WTC11 (cell line): ENCODE data around the gene SMAD3. TPM values are rescaled to one million over a fixed set of nuclear protein-coding genes. Genes with fewer than 3 reads are reported as not detected.

ENCODE experiments used
- ATAC-seq: fragments of 200-7000 bp; cut with Tn5 transposase; 2 replicates; pipeline ENCODE4 v1.10.0; 2021; ENCODE audit warnings: mild to moderate bottlenecking, moderate library complexity
- CTCF ChIA-PET: fragments of 300-600 bp; sonication (Branson Sonifier 250); formaldehyde crosslinking; loops from one replicate; lab custom pipeline; 2021; ENCODE audit warnings: antibody characterized with exemption; lab: Charles Lee
- POLR2A ChIA-PET: fragments of 350-600 bp; sonication (Branson Sonifier 250); formaldehyde crosslinking; loops from one replicate; lab custom pipeline; 2021; ENCODE audit warnings: antibody characterized with exemption; lab: Charles Lee
- DNase-seq: peaks from one replicate; pipeline ENCODE4 v3.0.0; 2021; ENCODE audit warnings: low spot score
- H3K27ac Mint-ChIP-seq: 2 replicates; pipeline ENCODE4 v1.8.0; 2021; ENCODE audit warnings: mixed read lengths
- H3K27me3 Mint-ChIP-seq: 2 replicates; pipeline ENCODE4 v1.8.0; 2021; ENCODE audit warnings: low read depth, mild to moderate bottlenecking, moderate library complexity, mixed read lengths
- H3K36me3 Mint-ChIP-seq: 2 replicates; pipeline ENCODE4 v1.8.0; 2021; ENCODE audit warnings: mixed read lengths
- H3K4me1 Mint-ChIP-seq: 2 replicates; pipeline ENCODE4 v1.8.0; 2022; ENCODE audit warnings: mixed read lengths
- H3K4me3 Mint-ChIP-seq: 2 replicates; pipeline ENCODE4 v1.8.0; 2021; ENCODE audit warnings: mild to moderate bottlenecking, moderate library complexity, mixed read lengths
- H3K9me3 Mint-ChIP-seq: 2 replicates; pipeline ENCODE4 v1.8.0; 2021; ENCODE audit warnings: mixed read lengths
- EMX1 ChIP-seq: fragments of 250-450 bp; sonication (Bioruptor Pico); IDR thresholded peaks from 2 replicates; pipeline ENCODE4 v1.8.0; 2021; ENCODE audit warnings: mild to moderate bottlenecking
- GTF2I ChIP-seq: fragments of 250-450 bp; sonication (Bioruptor Pico); conservative IDR thresholded peaks from 2 replicates; pipeline ENCODE4 v1.4.0; 2021; ENCODE audit warnings: mild to moderate bottlenecking
- IRF2 ChIP-seq: sonication (generic); formaldehyde crosslinking; IDR thresholded peaks from 2 replicates; pipeline ENCODE4 v1.8.0; 2022; ENCODE audit warnings: low read depth, missing genetic modification reagents, borderline replicate concordance
- RELA ChIP-seq: sonication (generic); formaldehyde crosslinking; IDR thresholded peaks from 2 replicates; pipeline ENCODE4 v1.8.1; 2022; ENCODE audit warnings: missing genetic modification reagents, mild to moderate bottlenecking, borderline replicate concordance
- SP1 ChIP-seq: sonication (generic); formaldehyde crosslinking; conservative IDR thresholded peaks from 2 replicates; pipeline ENCODE4 v1.8.1; 2022; ENCODE audit warnings: missing genetic modification reagents
- TEAD4 ChIP-seq: sonication (generic); formaldehyde crosslinking; IDR thresholded peaks from 2 replicates; pipeline ENCODE4 v1.8.0; 2022; ENCODE audit warnings: mild to moderate bottlenecking, missing genetic modification reagents
- USF1 ChIP-seq: sonication (generic); formaldehyde crosslinking; IDR thresholded peaks from 2 replicates; pipeline ENCODE4 v1.8.0; 2022; ENCODE audit warnings: mild to moderate bottlenecking, missing genetic modification reagents
- ZBTB21 ChIP-seq: sonication (generic); formaldehyde crosslinking; IDR thresholded peaks from 2 replicates; pipeline ENCODE4 v1.8.1; 2023; ENCODE audit warnings: mild to moderate bottlenecking, missing genetic modification reagents, borderline replicate concordance
- ZNF281 ChIP-seq: sonication (generic); formaldehyde crosslinking; IDR thresholded peaks from 2 replicates; pipeline ENCODE4 v1.8.0; 2023; ENCODE audit warnings: mild to moderate bottlenecking, missing genetic modification reagents
- ZNF396 ChIP-seq: fragments of 250-450 bp; sonication (Bioruptor Pico); IDR thresholded peaks from 2 replicates; pipeline ENCODE4 v1.8.0; 2021; ENCODE audit warnings: mild to moderate bottlenecking, moderate library complexity, borderline replicate concordance
- ZNF512 ChIP-seq: sonication (generic); formaldehyde crosslinking; IDR thresholded peaks from 2 replicates; pipeline ENCODE4 v1.8.1; 2022; ENCODE audit warnings: missing genetic modification reagents, borderline replicate concordance
- ZNF671 ChIP-seq: fragments of 250-450 bp; sonication (Bioruptor Pico); IDR thresholded peaks from 2 replicates; pipeline ENCODE4 v1.8.0; 2021; ENCODE audit warnings: mild to moderate bottlenecking
- total RNA-seq: library from RNA; stranded (reverse); gene quantifications from 3 replicates; pipeline ENCODE4 v1.2.3, GENCODE V29; 2021
- TF ChIP-seq, protein P1 (sequence below): sonication (generic); formaldehyde crosslinking; IDR thresholded peaks from 2 replicates; pipeline ENCODE4 v1.8.1; 2023; ENCODE audit warnings: mild to moderate bottlenecking, missing genetic modification reagents, moderate library complexity
- TF ChIP-seq, protein P2 (sequence below): sonication (generic); formaldehyde crosslinking; conservative IDR thresholded peaks from 2 replicates; pipeline ENCODE4 v1.8.1; 2022; ENCODE audit warnings: mild to moderate bottlenecking, missing genetic modification reagents
- TF ChIP-seq, protein P3 (sequence below): sonication (generic); formaldehyde crosslinking; IDR thresholded peaks from 2 replicates; pipeline ENCODE4 v1.8.0; 2023; ENCODE audit warnings: missing genetic modification reagents

The SMAD3 gene
- total RNA-seq, 1 experiment from 2014 or later = 34.6 TPM

- no peak for DNase-seq
- H3K9me3 Mint-ChIP-seq = no peaks in the 10 kb centered on the region
- TF ChIP-seq, protein P1, sequence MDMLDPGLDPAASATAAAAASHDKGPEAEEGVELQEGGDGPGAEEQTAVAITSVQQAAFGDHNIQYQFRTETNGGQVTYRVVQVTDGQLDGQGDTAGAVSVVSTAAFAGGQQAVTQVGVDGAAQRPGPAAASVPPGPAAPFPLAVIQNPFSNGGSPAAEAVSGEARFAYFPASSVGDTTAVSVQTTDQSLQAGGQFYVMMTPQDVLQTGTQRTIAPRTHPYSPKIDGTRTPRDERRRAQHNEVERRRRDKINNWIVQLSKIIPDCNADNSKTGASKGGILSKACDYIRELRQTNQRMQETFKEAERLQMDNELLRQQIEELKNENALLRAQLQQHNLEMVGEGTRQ = no peak
- no peak for TF ChIP-seq ZNF281 (CRISPR knock-in tag)
- no peak for TF ChIP-seq TEAD4 (CRISPR knock-in tag)
- no peak for TF ChIP-seq ZNF396 (CRISPR knock-in tag)
- TF ChIP-seq EMX1 (CRISPR knock-in tag) = no peak
- no peak for TF ChIP-seq IRF2 (CRISPR knock-in tag)
- no peak for TF ChIP-seq GTF2I (CRISPR knock-in tag)
- no peak for TF ChIP-seq ZNF671
- TF ChIP-seq, protein P2, sequence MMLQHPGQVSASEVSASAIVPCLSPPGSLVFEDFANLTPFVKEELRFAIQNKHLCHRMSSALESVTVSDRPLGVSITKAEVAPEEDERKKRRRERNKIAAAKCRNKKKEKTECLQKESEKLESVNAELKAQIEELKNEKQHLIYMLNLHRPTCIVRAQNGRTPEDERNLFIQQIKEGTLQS (CRISPR knock-in tag) = no peak
- TF ChIP-seq ZNF512 = no peak
- no peak for TF ChIP-seq USF1 (CRISPR knock-in tag)
- TF ChIP-seq SP1 (CRISPR knock-in tag) = no peak
- no peak for TF ChIP-seq RELA
- no peak for TF ChIP-seq ZBTB21
- TF ChIP-seq, protein P3, sequence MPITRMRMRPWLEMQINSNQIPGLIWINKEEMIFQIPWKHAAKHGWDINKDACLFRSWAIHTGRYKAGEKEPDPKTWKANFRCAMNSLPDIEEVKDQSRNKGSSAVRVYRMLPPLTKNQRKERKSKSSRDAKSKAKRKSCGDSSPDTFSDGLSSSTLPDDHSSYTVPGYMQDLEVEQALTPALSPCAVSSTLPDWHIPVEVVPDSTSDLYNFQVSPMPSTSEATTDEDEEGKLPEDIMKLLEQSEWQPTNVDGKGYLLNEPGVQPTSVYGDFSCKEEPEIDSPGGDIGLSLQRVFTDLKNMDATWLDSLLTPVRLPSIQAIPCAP (CRISPR knock-in tag) = no peak
- TF ChIP-seq, all 79 proteins: peak for 0
- no peaks in the 10 kb centered on the region for H3K27me3 Mint-ChIP-seq
- H3K4me1 Mint-ChIP-seq = peaks cover 48% of the 10 kb centered on the region
- ChIA-PET CTCF (interaction anchor here (0.5 to 1.8 kb wide), 3 partner anchors 13 to 41 kb away, joined by 3 to 4 read pairs (median 3); no protein-coding TSS in a partner anchor), POLR2A (interaction anchor here (0.9 kb wide), 1 partner anchor 9 kb away, joined by 3 read pairs; no protein-coding TSS in a partner anchor)
- no peaks in the 10 kb centered on the region for H3K36me3 Mint-ChIP-seq
- H3K27ac Mint-ChIP-seq = peak overlapping the region; percentile 89; the same call in 1 of the 2 replicates
- no peak for ATAC-seq
- no peak overlapping the region for H3K4me3 Mint-ChIP-seq
Measured at GRCh38 chr15:67124911-67125588, 59.6 kb downstream of the SMAD3 start.

GRCh38 chr15:67125589-67126502, 60.4 kb downstream of the SMAD3 start:
- Mint-ChIP-seq H3K27me3 (no peaks in the 10 kb centered on the region), H3K27ac (peak overlapping the region; percentile 36), H3K9me3 (no peaks in the 10 kb centered on the region), H3K4me1 (peaks cover 46% of the 10 kb centered on the region), H3K4me3 (no peak overlapping the region), H3K36me3 (no peaks in the 10 kb centered on the region)
- no peak for ATAC-seq
- no peak for TF ChIP-seq ZBTB21
- POLR2A ChIA-PET = interaction anchor here (0.9 kb wide), 1 partner anchor 8 kb away, joined by 3 read pairs; no protein-coding TSS in a partner anchor
- CTCF ChIA-PET = interaction anchor here (0.5 to 1.1 kb wide), 2 partner anchors 12 to 40 kb away, joined by 3 read pairs; no protein-coding TSS in a partner anchor
- DNase-seq = no peak
